GM12864 (cell line): ENCODE measurements around the gene GUK1.

Source experiments
- DNase-seq: peaks from one replicate; pipeline ENCODE4 v3.0.0-alpha.2; 2011; ENCODE audit warnings: low read depth
- H3K4me3 ChIP-seq: 2 replicates; pipeline ENCODE4 v1.5.1; 2011; ENCODE audit warnings: mild to moderate bottlenecking, low read depth, low read length, control low read depth
- TF ChIP-seq, protein P1 (sequence below): IDR thresholded peaks from 2 replicates; pipeline ENCODE4 v1.5.1; 2011; ENCODE audit warnings: low read depth, mild to moderate bottlenecking, moderate library complexity, low read length, control low read depth, inconsistent platforms; ENCODE audit errors: missing control alignments

GUK1 gene

GRCh38 chr1:228105996-228106799, 33.9 kb upstream of the GUK1 start:
- H3K4me3 ChIP-seq: no peak overlapping the region
- TF ChIP-seq, protein P1, sequence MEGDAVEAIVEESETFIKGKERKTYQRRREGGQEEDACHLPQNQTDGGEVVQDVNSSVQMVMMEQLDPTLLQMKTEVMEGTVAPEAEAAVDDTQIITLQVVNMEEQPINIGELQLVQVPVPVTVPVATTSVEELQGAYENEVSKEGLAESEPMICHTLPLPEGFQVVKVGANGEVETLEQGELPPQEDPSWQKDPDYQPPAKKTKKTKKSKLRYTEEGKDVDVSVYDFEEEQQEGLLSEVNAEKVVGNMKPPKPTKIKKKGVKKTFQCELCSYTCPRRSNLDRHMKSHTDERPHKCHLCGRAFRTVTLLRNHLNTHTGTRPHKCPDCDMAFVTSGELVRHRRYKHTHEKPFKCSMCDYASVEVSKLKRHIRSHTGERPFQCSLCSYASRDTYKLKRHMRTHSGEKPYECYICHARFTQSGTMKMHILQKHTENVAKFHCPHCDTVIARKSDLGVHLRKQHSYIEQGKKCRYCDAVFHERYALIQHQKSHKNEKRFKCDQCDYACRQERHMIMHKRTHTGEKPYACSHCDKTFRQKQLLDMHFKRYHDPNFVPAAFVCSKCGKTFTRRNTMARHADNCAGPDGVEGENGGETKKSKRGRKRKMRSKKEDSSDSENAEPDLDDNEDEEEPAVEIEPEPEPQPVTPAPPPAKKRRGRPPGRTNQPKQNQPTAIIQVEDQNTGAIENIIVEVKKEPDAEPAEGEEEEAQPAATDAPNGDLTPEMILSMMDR: no peak
- DNase-seq: no peak

- TF ChIP-seq, protein P1: no peak
- no peak overlapping the region for H3K4me3 ChIP-seq
- DNase-seq: no peak
Observed at GRCh38 chr1:228106800-228107054, 33.4 kb upstream of the GUK1 start.

GRCh38 chr1:228107636-228108035, 32.4 kb upstream of the GUK1 start:
- DNase-seq: no peak
- peak overlapping the region; percentile 90; the same call in 1 of the 2 replicates for H3K4me3 ChIP-seq
- TF ChIP-seq, protein P1: no peak

DNA sequence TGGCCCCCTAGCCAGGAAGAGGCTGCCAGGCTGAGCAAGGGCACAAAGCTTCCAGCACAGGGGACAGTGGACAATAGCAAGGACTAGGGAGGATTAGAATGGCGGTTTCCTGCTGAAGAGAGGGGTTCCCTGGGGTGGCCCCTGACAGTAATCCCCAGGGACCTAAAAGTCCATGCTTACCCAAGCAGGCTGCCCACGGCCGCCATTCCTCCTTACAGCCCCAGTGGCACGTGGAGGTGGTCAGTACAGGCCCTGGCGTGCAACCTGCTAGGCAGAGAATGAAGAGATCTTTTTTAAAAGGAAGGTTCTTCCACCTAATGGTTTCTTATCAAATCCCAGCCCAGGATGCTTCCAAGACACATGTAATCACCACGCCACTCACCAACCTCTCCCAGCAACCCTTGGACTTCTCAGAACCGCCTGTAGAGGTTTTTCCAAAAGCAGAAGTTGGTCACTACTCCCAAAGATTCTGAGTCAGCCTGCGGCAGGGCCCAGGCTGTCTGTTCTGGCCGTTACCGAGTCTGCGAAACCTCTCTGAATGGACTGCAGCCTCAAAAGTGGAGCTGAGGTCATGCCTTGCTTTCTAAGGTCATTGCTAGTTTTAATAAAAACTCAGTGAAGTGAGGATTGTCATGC, 31.9 kb upstream of the GUK1 start:
- peak overlapping the region; percentile 90 for H3K4me3 ChIP-seq
- DNase-seq: no peak
- TF ChIP-seq, protein P1: no peak

DNA sequence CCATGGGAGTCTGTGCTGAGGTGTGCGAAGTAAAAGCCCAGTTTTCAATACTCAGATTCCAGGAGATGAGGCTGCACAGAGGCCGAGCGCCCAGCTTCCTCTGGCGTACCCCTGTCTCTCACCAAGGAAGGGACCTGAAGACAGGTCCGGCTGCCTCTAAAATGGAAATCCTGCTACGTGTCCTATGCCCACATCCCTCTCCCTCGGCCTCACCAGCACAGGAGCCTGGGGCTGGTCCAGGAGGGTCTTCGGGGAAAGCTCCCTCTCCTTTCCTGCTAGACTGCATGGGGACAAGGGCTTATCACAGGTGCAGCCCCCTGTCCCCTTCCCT, 31.4 kb upstream of the GUK1 start:
- DNase-seq: no peak
- TF ChIP-seq, protein P1: no peak
- peak overlapping the region; percentile 90 for H3K4me3 ChIP-seq

- TF ChIP-seq, protein P1: peak; percentile 8
- peak within 1 kb of the TSS; percentile 90 for H3K4me3 ChIP-seq
- DNase-seq: peak; percentile 87
Observed at GRCh38 chr1:228109073-228109961, 30.8 kb upstream of the GUK1 start, which contains the start of gene MRPL55. MRPL55 (minus strand) TSS chr1:228109299; CDS start chr1:228108260, 1,039 bp downstream.
